ENCODE measurements around the gene MED9.
"Not testable (repeated sequence)": the region's sequence is repeated elsewhere in the genome, so short reads cannot be mapped to it uniquely, and the experiment has no call there.

MED9 gene, protein sequence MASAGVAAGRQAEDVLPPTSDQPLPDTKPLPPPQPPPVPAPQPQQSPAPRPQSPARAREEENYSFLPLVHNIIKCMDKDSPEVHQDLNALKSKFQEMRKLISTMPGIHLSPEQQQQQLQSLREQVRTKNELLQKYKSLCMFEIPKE

DNA sequence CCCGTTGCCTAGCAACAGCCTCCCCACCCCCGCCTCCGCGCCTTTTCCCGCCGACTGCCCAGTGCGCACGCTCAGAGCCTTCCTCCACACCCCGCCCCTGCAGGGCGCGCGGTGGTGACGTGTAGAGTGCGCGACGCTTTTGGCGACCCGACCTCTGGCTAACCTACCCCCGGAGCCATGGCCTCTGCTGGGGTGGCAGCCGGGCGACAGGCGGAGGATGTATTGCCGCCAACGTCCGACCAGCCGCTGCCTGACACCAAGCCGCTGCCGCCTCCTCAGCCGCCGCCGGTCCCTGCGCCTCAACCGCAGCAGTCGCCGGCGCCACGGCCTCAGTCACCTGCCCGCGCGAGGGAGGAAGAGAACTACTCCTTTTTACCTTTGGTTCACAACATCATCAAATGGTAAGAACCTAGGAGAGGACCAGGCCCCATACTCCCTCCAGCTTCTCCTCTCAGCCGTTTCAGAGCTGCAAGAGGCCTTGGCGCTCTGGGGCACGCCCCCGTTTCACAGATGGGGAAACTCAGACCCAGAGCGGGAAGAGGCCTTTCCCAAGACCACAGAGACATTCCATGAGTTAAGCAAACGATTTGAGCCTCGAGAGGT, at the start of gene MED9:
Gene MED9 (plus strand): TSS at position 136 of the 603 bp plus-strand sequence. CDS start 42 bp downstream, at position 178.
- peaks cover 39% of the 10 kb centered on the region for H3K79me2 ChIP-seq (ENCODE audit: insufficient read depth, low read length)
- no peaks in the 10 kb centered on the region for H3K9me3 ChIP-seq (ENCODE audit: low read length)
- H2AFZ ChIP-seq (ENCODE audit: low read length): no peak within 1 kb of the TSS

DNA sequence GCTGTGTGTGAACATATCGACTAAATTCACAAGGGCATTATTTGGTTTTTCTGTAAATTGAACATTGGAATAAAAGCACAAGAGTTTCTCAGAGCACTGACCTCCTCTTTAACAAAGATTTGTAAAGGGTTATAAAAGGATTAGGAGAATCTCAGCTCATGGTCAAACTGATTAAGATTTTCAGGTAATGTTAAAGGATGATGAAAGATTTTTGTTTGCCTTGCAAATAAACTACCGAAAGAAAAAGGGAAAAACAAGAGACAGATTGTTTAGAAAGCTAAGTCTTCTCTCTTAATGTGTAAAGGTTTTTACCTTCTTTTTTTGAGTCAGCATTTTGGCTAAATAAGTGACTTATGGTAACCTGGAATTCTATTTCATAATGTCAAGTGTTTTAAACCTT, 47.6 kb upstream of the MED9 start:
- Histone ChIP-seq H3F3A (ENCODE audit: insufficient read depth, low read length) (no peaks in the 10 kb centered on the region), H4K20me1 (ENCODE audit: insufficient read depth, low read length) (no peaks in the 10 kb centered on the region), H3K4me3 (ENCODE audit: low read depth, low read length, poor library complexity, severe bottlenecking) (no peak overlapping the region), H3K9ac (ENCODE audit: low read length) (no peak overlapping the region), H3K27ac (ENCODE audit: low read depth, low read length, poor library complexity, severe bottlenecking) (no peak overlapping the region), H3K9me3 (ENCODE audit: low read length) (peaks cover 5% of the 10 kb centered on the region), H3K4me1 (ENCODE audit: insufficient read depth, low read length, severe bottlenecking) (no peaks in the 10 kb centered on the region), H3K79me2 (ENCODE audit: insufficient read depth, low read length) (no peaks in the 10 kb centered on the region), H3K27me3 (ENCODE audit: insufficient read depth, low read length) (peaks cover 4% of the 10 kb centered on the region; the same call in 1 of the 2 replicates), H3K4me2 (ENCODE audit: low read length) (no peak overlapping the region), H3K9me2 (ENCODE audit: low read depth, low read length) (no peaks in the 10 kb centered on the region), H3K36me3 (ENCODE audit: insufficient read depth, low read length) (no peaks in the 10 kb centered on the region; the same call in 1 of the 2 replicates), H2AFZ (ENCODE audit: low read length) (no peak overlapping the region)
- TF ChIP-seq, protein P1, sequence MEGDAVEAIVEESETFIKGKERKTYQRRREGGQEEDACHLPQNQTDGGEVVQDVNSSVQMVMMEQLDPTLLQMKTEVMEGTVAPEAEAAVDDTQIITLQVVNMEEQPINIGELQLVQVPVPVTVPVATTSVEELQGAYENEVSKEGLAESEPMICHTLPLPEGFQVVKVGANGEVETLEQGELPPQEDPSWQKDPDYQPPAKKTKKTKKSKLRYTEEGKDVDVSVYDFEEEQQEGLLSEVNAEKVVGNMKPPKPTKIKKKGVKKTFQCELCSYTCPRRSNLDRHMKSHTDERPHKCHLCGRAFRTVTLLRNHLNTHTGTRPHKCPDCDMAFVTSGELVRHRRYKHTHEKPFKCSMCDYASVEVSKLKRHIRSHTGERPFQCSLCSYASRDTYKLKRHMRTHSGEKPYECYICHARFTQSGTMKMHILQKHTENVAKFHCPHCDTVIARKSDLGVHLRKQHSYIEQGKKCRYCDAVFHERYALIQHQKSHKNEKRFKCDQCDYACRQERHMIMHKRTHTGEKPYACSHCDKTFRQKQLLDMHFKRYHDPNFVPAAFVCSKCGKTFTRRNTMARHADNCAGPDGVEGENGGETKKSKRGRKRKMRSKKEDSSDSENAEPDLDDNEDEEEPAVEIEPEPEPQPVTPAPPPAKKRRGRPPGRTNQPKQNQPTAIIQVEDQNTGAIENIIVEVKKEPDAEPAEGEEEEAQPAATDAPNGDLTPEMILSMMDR (IDR thresholded peaks at IDR 0.05; ENCODE audit: low read length): no peak
- TF ChIP-seq EZH2 (IDR thresholded peaks at IDR 0.05; ENCODE audit: borderline replicate concordance, low read length): no peak

More for the DNA sequence above, at the start of gene MED9:
- Histone ChIP-seq H3K4me3 (ENCODE audit: low read depth, low read length, poor library complexity, severe bottlenecking) (peak within 1 kb of the TSS; percentile 98), H3K36me3 (ENCODE audit: insufficient read depth, low read length) (peaks cover 19% of the 10 kb centered on the region; the same call in 1 of the 2 replicates), H3K9me2 (ENCODE audit: low read depth, low read length) (no peaks in the 10 kb centered on the region), H3K4me1 (ENCODE audit: insufficient read depth, low read length, severe bottlenecking) (peaks cover 37% of the 10 kb centered on the region), H3K9ac (ENCODE audit: low read length) (peak within 1 kb of the TSS; percentile 93), H3K4me2 (ENCODE audit: low read length) (peak within 1 kb of the TSS; percentile 91), H3F3A (ENCODE audit: insufficient read depth, low read length) (no peaks in the 10 kb centered on the region), H3K27ac (ENCODE audit: low read depth, low read length, poor library complexity, severe bottlenecking) (peak within 1 kb of the TSS; percentile 47), H4K20me1 (ENCODE audit: insufficient read depth, low read length) (no peaks in the 10 kb centered on the region), H3K27me3 (ENCODE audit: insufficient read depth, low read length) (no peaks in the 10 kb centered on the region)
- TF ChIP-seq, protein P1 (IDR thresholded peaks at IDR 0.05; ENCODE audit: low read length): no peak
- no peak for TF ChIP-seq EZH2 (IDR thresholded peaks at IDR 0.05; ENCODE audit: borderline replicate concordance, low read length)

DNA sequence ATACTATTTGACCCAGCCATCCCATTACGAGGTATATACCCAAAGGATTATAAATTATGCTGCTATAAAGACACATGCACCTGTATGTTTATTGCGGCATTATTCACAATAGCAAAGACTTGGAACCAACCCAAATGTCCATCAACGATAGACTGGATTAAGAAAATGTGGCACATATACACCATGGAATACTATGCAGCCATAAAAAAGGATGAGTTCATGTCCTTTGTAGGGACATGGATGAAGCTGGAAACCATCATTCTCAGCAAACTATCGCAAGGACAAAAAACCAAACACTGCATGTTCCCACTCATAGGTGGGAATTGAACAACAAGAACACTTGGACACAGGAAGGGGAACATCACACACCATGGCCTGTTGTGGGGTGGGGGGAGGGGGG, 45.9 kb upstream of the MED9 start:
- not testable (repeated sequence) for H3K9me3 ChIP-seq (ENCODE audit: low read length); H3K27ac ChIP-seq (ENCODE audit: low read depth, low read length, poor library complexity, severe bottlenecking); H3K4me3 ChIP-seq (ENCODE audit: low read depth, low read length, poor library complexity, severe bottlenecking)

DNA sequence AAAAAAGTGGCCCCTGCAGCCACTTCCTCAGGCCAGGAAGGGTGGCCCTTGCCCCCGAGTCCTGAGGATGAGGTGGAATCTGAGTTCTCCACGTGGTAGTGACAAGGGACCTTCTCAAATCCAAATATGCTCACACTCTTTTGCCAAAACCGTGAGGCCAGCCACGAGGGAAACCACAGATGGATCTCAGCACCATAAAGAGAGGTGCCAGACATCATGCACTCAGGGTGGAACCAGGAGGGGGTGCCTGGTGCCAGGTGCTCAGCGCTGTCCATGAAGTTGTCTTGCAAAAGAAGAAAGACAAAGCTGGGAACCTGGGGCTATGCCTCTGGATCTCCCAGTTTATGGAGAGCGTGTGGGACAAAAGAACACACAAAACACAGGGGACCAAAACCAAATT, 45.2 kb upstream of the MED9 start:
- H3K36me3 ChIP-seq (ENCODE audit: insufficient read depth, low read length): no peaks in the 10 kb centered on the region
- no peak overlapping the region for H3K27ac ChIP-seq (ENCODE audit: low read depth, low read length, poor library complexity, severe bottlenecking)
- H3K9ac ChIP-seq (ENCODE audit: low read length): no peak overlapping the region
- no peak overlapping the region for H3K4me2 ChIP-seq (ENCODE audit: low read length)
- H3K4me1 ChIP-seq (ENCODE audit: insufficient read depth, low read length, severe bottlenecking): no peaks in the 10 kb centered on the region
- TF ChIP-seq EZH2 (IDR thresholded peaks at IDR 0.05; ENCODE audit: borderline replicate concordance, low read length): no peak
- TF ChIP-seq, protein P1 (IDR thresholded peaks at IDR 0.05; ENCODE audit: low read length): no peak
- no peaks in the 10 kb centered on the region for H3K9me2 ChIP-seq (ENCODE audit: low read depth, low read length)
- no peaks in the 10 kb centered on the region for H3K9me3 ChIP-seq (ENCODE audit: low read length)
- H3K79me2 ChIP-seq (ENCODE audit: insufficient read depth, low read length): no peaks in the 10 kb centered on the region
- no peaks in the 10 kb centered on the region for H4K20me1 ChIP-seq (ENCODE audit: insufficient read depth, low read length)
- H3F3A ChIP-seq (ENCODE audit: insufficient read depth, low read length): no peaks in the 10 kb centered on the region
- no peak overlapping the region for H2AFZ ChIP-seq (ENCODE audit: low read length)
- H3K27me3 ChIP-seq (ENCODE audit: insufficient read depth, low read length): peaks cover 4% of the 10 kb centered on the region; the same call in 1 of the 2 replicates
- no peak overlapping the region for H3K4me3 ChIP-seq (ENCODE audit: low read depth, low read length, poor library complexity, severe bottlenecking)

More for the DNA sequence above, 45.9 kb upstream of the MED9 start:
- not testable (repeated sequence) for H3K79me2 ChIP-seq (ENCODE audit: insufficient read depth, low read length); H3K4me1 ChIP-seq (ENCODE audit: insufficient read depth, low read length, severe bottlenecking); H3K27me3 ChIP-seq (ENCODE audit: insufficient read depth, low read length); H3F3A ChIP-seq (ENCODE audit: insufficient read depth, low read length); H3K9ac ChIP-seq (ENCODE audit: low read length); H3K9me2 ChIP-seq (ENCODE audit: low read depth, low read length); H3K4me2 ChIP-seq (ENCODE audit: low read length); H3K36me3 ChIP-seq (ENCODE audit: insufficient read depth, low read length); H2AFZ ChIP-seq (ENCODE audit: low read length); H4K20me1 ChIP-seq (ENCODE audit: insufficient read depth, low read length)
